ENCODE measurements around the gene KRTAP21-3.
"Not testable (repeated sequence)": the region's sequence is repeated elsewhere in the genome, so short reads cannot be mapped to it uniquely, and the experiment has no call there.

The KRTAP21-3 gene, protein sequence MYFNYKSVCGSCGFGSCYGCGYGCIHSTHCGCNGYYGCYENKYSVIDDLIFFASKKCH

DNA sequence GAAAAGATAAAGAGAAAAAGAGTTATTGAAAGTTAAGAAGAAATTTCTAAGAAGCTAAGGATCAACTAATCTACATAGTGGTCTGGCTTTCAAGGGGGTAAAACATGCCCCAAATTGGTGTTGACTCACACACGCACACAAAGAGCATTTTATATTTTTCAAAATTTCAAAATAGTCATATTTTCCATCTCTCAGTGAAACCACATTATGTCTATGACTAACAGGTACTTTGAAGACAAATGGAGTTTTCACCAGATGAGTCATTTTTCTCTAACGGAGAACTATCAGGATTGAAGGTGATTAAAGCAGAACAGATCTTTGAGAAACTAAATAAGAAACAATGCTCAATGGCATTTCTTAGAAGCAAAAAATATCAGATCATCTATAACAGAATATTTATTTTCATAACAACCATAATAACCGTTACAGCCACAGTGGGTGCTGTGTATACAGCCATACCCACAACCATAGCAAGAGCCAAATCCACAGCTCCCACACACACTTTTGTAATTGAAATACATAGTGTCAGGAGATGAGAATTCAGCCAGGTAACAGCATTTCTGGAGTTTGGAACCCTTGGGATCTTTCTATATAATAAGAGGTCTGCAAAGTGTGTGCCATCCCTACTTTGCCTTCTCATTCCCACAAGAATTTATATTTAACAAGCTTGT lies at the start of gene KRTAP21-3:
TSS of gene KRTAP21-3 (minus strand) at position 539 of the 671 bp plus-strand sequence. CDS start at position 521, 18 bp downstream.
- no peak for DNase-seq (ENCODE audit: low spot score)

DNA sequence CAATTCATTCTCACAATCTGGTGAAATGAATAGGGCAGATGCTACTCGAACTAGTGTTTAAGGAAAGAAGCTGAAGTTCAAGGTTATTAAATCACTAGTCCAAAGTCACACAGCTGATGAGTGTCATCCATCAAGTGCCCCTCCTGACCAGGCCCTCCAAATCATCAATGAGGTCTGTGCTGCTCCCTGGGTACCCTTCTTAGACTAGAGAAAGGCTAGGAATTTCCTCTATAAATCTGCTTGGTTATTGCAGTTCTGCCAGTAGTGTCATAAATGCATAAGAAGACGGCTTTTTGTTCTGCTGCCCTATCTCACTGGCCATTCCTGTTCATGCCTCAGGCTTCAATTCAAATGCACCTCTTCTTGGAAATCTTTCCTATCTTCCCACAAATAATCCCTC lies 42.2 kb upstream of the KRTAP21-3 start:
- no peak for DNase-seq (ENCODE audit: low spot score)

DNA sequence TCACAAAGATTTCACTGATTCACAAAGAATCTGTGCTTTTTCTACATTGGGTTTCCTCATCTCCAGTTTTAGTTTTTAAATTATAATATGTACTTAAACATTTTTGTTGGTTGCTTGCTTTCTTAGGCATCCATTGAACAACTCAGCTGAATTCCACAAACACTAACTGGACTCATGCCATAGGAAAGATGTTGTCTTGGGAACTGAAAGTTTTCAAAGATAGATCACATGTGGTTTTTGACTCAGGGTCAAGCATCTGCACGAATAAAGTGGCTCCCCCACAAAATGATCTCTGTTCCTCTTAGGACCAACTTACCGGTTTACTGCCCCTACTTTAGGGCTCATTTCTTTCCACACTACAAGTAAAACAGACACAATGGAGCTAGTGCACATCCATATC lies 39.7 kb upstream of the KRTAP21-3 start:
- DNase-seq (ENCODE audit: low spot score): no peak

DNA sequence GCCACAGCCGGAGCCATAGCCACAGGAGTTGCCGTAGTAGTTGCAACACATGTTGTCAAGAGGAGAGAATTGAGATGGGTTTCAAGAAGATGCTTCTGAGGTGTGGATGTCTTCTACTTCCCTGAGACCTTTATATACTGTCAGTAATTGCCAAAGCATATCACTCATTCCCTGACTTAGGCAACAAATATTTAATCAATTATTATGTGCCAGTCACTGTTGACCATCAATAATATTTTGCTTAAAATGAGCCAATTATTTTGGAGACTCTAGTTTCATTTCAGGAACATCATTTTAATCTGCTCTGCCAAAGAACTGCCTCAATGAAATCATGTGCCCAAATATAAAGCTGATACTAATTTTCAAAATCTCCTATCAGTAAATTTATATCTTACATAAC lies 36.8 kb upstream of the KRTAP21-3 start, which contains the start of gene KRTAP21-1:
TSS of gene KRTAP21-1 (minus strand) at position 101 of the 400 bp plus-strand sequence. CDS start at position 51, 50 bp downstream.
- not testable (repeated sequence) for DNase-seq (ENCODE audit: low spot score)

DNA sequence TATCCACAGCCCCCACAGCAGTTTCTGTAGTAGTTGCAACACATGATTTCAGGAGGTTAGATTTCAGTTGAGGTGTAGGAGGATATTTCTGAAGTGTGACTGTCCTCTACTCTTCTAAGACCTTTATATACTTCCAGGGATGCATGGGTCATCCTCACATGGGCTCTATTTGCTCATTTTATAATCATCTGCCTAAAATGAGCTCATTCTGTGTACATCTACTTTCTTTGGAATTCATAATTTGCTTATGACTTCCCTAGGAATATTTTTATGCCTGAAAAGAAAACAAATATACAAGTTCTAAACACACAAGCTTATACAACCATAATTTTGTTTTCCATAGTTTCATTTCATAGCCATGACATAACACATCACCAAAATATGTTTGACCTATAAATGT lies 28.6 kb upstream of the KRTAP21-3 start, which contains the start of gene KRTAP21-2:
TSS of gene KRTAP21-2 (minus strand) at position 101 of the 400 bp plus-strand sequence. CDS start at position 44, 57 bp downstream.
- DNase-seq (ENCODE audit: low spot score): no peak

DNA sequence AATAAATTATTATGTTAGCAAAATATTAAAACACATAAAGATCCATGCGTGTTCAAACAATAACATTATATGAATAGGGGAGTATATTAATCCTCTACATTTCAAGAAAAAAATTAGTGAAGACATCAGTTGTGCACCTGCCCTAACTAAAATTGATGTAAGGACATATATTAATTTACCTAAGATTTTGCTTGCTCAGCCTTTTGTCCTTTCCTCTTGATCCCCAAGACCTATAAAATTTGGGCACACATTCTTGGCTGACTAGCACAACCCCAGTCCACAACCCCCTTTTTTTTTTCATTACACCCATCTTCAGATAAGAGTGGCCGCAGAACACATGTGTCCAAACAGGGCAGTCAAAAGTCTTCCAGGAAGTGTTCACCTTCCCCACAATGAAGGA lies 21.9 kb upstream of the KRTAP21-3 start:
- no peak for DNase-seq (ENCODE audit: low spot score)

DNA sequence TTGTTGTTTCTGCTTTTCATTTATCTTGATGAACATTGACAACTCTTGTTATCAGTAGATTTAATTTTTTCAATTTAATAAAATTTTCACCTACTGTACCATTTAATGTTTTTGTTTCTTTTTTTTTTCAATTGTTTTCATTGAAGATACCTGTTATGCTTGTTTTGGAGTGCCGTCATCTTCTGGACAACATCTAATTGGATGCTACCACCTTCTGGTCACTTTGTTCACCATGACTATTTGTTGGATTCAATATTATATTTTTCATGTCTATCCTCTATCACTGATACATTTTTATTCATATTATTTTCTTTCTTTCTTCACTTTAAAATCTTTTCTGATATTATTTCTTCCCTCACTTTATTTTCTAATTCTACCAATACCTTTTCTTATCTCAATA lies 14.4 kb upstream of the KRTAP21-3 start:
- no peak for DNase-seq (ENCODE audit: low spot score)

DNA sequence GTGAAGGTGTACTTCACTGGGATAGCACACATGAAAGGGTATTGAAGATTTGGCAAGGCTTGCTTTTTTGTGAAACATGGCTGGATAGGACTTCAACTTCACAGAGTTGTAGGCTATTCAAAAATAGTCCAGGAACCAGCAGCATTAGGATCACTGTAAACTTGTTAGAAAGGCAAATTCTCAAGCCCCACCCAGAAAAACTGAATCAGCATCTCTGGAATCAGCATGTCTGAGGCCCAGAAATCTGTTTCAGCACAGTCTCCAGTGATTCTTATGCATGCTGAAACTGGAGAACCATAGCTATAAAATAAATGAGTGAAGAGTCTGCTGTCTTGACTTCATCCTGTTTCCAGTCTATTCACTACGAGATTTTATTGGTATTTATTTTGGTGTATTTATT lies 8.1 kb upstream of the KRTAP21-3 start:
- no peak for DNase-seq (ENCODE audit: low spot score)

DNA sequence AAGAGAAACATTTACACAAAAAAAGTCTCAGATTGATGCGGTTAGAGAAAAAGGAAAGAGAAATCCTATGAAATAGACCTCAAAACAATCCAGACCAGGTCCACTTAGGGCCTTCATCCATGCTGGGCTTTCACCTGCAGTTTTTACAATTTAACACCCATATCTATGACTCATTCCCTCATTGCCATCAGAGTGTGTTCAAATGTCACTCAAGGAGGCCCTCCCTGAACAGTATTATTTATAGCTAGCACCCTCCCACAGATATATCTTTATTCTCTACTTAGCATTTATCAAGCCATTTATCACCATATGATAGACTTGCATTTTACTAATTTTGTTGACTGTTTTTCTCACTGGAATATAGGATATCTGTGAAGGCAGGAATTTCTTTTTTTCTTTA lies 824 bp upstream of the KRTAP21-3 start:
- DNase-seq (ENCODE audit: low spot score): no peak

DNA sequence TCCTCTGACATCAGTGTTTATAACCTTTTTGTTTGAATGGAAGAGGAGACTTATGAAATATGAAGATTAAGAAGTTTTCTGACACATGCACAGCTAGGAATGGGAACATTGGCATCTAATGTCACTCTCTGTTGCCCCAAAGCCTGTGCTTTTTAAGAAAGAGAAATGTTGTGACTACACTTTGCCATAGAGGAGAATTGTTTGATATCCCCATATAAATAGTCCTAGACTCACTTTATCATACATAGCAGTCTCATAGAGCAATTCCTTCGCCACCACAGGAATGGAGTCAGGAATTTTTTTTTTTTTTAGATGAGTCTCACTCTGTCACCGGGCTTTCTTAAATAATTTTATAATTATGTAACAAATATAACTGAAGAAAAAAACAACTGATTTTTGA lies 1.5 kb downstream of the KRTAP21-3 start:
- no peak for DNase-seq (ENCODE audit: low spot score)

DNA sequence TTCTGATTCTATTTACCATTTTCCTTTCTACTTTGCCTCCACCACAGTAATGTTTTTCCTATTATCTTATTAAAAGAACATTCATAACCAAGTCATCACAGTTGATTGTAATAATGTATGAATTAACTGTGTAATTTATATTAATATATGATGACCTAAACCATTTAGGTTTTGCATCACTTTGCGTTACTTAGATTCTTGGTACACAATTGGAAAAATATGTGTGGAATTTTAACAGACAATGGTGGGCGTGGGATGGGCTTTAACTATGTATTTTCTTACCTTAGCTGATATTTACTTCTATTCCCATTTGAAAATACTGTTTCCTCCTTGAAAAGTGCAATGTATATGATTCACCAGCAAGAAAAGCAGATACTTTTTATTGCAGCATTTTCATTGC lies 3.6 kb downstream of the KRTAP21-3 start:
- DNase-seq (ENCODE audit: low spot score): no peak

DNA sequence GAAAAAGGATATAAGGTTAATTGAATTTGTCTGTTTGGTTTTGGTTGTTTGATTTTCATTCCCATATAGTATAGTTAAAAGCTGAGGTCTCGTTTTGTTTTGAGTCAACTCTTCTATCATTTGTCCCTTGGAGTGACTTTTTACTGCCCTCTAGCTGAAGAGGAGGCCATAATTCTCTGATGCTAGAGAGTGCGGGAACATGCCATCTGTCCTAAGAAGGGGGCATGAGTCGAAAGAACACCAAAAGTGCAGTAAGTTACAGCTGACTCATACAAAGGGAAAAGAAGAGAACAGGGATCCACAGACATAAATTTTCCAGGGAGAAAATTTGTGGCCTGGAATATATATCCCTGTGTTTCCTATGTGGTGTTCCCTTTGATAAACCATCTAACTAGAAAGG lies 4.1 kb downstream of the KRTAP21-3 start:
- no peak for DNase-seq (ENCODE audit: low spot score)

DNA sequence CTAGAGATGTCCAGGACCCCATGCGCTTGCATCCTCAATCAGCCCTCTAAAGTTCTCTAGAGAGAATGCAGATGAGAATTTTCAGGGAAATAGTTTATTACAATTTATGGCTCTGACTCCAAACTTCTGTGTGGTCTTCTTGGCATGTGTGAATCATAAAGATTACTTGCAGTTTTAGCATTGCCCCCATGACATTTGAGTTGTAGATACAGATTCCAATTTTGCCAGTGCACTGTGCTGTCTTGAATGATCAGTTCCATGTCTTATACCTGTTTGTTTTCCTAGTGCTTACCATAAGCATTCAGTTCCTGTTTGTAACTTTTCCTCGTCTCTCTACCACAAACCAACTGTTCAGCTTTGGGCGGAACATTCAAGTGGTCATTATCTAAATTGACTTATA lies 4.8 kb downstream of the KRTAP21-3 start:
- DNase-seq (ENCODE audit: low spot score): no peak

DNA sequence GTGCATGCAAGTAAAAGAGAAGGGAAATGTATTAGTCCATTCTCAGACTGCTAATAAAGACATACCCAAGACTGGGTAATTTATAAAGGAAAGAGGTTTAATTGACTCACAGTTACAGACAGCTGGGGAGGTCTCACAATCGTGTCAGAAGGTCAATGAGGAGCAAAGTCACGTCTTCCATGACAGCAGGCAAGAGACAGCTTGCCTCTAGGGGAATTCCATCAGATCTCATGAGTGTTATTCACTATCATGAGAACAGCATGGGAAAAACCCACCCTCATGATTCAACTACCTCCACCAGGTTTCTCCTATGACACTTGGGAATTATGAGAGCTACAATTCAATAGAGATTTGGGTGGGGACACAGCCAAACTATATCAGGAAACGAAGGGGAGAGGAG lies 8.1 kb downstream of the KRTAP21-3 start:
- no peak for DNase-seq (ENCODE audit: low spot score)

DNA sequence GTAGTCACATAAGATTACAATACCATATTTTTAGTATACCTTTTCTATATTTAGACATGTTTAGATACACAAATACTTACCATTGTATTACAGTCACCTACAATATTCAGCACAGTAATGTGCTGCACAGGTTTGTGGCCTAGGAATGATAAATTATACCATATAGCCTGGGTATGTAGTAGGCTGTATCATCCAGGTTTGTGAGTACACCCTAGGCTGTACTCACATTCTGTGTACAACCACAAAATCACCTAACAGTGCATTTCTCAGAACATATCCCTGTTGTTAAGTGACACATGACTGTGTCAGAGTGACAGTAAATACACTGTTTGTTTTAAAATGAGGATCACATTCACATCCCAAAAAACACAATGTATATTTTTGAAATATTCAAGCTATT lies 11.2 kb downstream of the KRTAP21-3 start:
- no peak for DNase-seq (ENCODE audit: low spot score)

DNA sequence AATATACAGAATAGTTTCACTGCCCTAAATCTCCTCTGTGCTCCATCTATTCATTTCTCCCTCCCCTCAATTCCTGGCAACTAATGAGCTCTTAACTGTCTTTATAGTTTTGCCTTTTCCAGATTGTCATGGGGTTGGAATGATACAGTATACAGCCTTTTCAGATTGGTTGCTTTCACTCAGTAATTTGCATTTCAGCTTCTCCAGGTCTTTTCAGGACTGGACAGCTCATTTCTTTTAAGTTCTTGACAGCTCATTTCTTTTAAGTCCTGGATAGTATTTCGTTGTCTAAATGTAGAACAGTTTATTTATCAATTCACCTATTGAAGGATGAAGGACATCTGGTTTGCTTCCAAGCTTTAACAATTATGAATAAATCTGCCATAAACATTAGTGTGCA lies 22.6 kb downstream of the KRTAP21-3 start:
- no peak for DNase-seq (ENCODE audit: low spot score)

DNA sequence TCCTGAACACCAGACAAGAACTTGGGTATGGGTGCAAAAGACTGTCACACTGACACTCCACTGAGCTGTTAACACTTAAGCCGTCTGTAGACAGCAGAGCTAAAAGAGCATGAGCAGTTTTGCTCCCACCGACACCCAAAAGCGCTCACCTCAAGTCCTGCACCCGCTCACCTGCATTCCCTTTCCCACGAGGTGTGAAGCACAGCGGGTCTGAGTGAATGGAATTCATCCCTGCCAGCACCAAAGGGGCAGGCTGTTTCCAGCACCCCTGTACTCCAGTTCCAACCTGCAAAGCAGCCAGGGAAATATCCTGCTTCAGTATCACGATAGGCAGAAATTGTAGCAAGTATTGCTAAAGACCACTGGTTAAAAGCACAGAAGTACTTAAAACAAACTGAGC lies 28.8 kb downstream of the KRTAP21-3 start:
- DNase-seq (ENCODE audit: low spot score): no peak

DNA sequence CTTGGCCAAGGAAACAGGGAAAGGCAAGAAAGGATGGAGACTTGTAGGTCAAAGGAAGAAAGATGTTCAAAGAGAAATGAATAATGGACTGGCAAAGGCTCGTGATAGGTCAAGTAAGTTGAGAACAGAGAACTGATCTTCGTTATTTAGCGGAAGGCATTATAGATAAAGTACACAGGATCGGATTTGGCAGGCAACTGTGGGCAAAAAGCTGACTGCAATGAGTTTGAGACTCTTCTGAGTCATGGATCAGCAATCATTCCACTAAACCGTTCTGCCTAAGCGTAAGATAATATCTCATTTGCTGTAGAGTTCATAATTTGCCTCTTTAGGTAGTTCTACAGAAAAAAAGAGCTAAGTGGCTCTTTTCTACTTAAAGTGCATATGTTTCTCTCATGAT lies 34.1 kb downstream of the KRTAP21-3 start:
- DNase-seq (ENCODE audit: low spot score): no peak

DNA sequence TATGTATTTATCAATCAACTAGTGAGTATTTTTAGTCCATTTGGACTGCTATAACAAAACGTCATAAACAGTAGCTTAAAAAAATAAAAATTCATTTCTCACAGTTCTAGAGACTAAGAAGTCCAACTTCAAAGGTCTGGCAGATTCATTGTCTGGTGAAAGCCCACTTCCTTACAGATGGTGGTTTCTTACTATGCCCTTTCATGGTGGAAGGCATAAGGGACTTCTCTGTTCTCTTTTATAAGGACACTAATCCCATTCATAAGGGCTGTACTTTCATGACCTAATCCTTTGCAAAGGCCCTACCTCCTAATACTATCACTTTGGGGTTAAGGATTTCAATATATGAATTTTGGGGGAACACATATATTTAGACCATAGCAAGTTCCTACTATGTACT lies 38.0 kb downstream of the KRTAP21-3 start:
- DNase-seq (ENCODE audit: low spot score): no peak

DNA sequence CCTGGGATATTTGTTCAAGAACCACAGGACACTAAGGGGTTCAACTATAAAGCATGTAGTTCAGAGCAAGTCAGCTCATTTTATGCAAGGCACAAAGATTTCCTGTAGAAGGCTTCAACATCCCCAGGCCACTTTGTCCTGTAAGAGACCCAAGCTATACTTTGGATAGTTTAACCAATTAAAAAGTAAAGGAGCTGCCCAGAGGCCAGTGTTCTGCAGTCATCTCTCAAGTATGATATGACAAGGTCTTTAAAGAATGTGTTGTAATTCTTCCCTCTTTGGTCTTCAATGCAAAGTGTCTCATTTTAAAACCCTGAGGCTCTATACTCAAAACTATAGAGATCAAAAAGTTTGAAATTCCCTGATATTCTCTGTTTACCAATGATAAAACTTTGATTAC lies 41.8 kb downstream of the KRTAP21-3 start:
- DNase-seq (ENCODE audit: low spot score): no peak

DNA sequence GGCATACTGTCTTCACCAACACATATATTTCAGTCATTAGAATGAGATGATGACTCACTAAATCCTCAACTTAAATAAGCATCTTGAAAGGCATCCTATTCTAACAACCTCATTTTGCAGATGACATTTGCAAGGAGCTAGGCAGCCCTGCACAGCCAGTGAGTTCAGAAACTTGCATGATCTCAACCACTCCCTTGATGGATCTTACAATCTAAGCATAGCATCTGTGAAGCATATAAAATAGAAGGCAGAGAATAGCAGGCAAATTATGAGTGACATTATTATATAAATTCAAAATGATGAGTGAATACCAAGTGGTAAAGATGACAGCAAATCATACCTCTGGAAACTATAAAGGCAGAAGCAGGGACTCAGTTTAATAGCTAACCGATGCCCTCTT lies 44.3 kb downstream of the KRTAP21-3 start:
- no peak for DNase-seq (ENCODE audit: low spot score)

DNA sequence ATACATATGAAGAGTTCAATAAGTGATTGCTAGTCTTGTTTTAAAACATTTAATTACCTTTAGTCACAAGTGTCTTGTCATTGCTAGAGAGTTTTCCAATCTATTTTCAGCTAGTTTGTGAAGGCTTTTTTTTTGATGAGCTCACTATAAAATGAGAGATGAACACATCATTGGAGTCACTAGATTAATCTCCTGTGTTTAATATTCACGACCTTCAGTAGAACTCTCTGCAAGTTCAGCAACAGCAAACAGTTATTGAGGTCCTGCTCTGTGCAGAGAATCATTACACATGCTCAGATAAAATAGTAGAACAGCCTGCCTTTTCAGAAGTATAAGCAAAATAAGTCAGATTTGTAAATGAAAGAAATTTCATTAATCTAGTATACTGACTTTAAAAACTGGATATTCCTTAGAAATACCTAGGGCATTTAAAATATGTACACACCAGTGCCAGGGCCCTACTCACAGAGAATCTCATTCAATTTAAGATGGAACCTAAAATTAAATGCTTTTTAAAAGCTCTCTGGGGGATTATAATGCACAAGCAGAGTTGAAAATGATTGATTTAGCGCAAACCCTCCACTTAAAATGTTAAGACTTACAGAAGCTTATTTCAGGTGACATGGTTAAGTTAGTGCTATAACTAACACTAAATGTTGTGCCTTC lies 45.5 kb downstream of the KRTAP21-3 start:
- no peak for DNase-seq (ENCODE audit: low spot score)

DNA sequence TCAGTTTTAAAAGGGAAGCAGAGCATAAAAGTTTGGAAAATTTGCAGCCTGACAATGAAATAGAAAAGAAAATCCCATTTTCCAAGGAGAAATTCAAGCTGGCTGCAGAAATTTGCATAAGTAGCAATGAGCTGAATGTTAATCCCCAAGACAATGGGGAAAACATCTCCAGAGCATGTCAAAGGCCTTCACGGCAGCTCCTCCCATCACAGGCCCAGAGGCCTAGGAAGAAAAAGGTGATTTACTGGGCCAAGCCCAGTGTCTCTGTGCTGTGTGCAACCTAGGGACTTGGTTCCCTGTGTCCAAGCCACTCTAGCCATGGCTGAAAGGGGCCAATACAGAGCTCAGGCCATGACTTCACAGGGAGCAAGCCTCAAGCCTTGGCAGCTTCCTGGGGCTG lies 49.8 kb downstream of the KRTAP21-3 start:
- no peak for DNase-seq (ENCODE audit: low spot score)

Measured in GM03348 (cell line).